GM21526 (cell line): ENCODE results near the gene POLR3K.

Experiments used
- ATAC-seq: cut with Tn5 transposase; IDR thresholded peaks from one replicate; pipeline ENCODE4 v1.9.1; 2021; ENCODE audit warnings: moderate library complexity; ENCODE audit not compliant: unreplicated experiment, low FRiP score

POLR3K gene

GRCh38 chr16:66309-67182, 13.1 kb upstream of the POLR3K start:
- ATAC-seq, result no peak

- no peak for ATAC-seq
Measured at GRCh38 chr16:65745-66144, 12.3 kb upstream of the POLR3K start.

- ATAC-seq, result no peak
Measured at GRCh38 chr16:64914-65255, 11.5 kb upstream of the POLR3K start.

GRCh38 chr16:63998-64913, 10.8 kb upstream of the POLR3K start:
- ATAC-seq, result no peak

- no peak for ATAC-seq
Measured at GRCh38 chr16:63466-63865, 10.1 kb upstream of the POLR3K start.

GRCh38 chr16:62968-63391, 9.6 kb upstream of the POLR3K start:
- ATAC-seq, result no peak

- no peak for ATAC-seq
Measured at GRCh38 chr16:62283-62967, 9.0 kb upstream of the POLR3K start.

- ATAC-seq, result no peak
Measured at GRCh38 chr16:61879-62281, 8.5 kb upstream of the POLR3K start.

GRCh38 chr16:60929-61878, 7.8 kb upstream of the POLR3K start:
- no peak for ATAC-seq

GRCh38 chr16:60166-60565, 6.8 kb upstream of the POLR3K start:
- ATAC-seq, result no peak

- ATAC-seq, result no peak
Measured at GRCh38 chr16:59440-60059, 6.1 kb upstream of the POLR3K start.

GRCh38 chr16:58491-59439, 5.4 kb upstream of the POLR3K start:
- no peak for ATAC-seq

GRCh38 chr16:57711-58110, 4.3 kb upstream of the POLR3K start:
- no peak for ATAC-seq

GRCh38 chr16:56231-56927, 3.0 kb upstream of the POLR3K start:
- no peak for ATAC-seq

GRCh38 chr16:55571-56136, 2.2 kb upstream of the POLR3K start:
- ATAC-seq, result no peak

GRCh38 chr16:54237-54581, 801 bp upstream of the POLR3K start:
- no peak for ATAC-seq

GRCh38 chr16:50769-51591, 2.4 kb downstream of the POLR3K start:
- no peak for ATAC-seq
